Measurements from ENCODE around the gene ANO6.

ANO6 gene

GRCh38 chr12:45408729-45409114, 192.8 kb downstream of the ANO6 start:
- DNase-seq (ENCODE audit: low spot score) = no peak

DNA sequence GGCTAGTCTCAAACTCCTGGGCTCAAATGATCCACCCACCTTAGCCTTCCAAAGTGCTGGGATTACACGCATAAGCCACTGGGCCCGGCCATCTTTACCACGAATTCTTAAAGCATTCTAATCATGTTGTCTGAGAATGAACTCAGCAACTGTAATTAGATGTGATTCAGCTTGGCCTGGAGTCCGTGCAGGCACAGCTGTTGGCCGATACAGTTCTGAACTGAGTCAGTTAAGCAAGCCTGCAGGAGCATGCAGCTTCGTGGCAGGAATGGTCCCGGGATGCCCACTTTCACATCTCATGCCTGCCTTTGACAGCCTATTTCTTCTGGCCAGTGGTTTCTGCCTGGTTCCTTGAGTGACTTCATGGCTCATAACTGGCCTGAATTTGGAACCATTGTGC, 194.1 kb downstream of the ANO6 start:
- DNase-seq (ENCODE audit: low spot score) = no peak

GRCh38 chr12:45411626-45412025, 195.7 kb downstream of the ANO6 start:
- no peak for DNase-seq (ENCODE audit: low spot score)

DNA sequence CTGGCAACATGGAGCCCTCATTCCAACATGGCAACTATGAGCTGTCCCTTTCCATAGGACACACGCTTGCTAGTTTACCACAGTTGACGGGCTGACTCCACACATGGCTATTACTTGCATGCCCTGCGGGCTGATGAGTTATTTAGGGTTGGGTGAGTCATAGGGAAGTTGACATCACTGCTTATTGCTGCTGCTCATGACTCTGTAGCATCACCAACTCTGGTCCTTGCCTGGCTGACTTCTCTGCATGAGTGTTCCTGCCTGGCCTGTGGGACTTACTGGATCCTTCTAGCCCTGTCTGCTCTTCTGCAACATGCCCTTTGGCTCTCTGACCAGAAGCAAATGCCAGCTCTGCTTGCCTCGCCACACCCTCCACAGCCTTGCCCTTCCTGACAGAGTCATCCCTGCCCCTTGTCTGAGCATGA, 199.5 kb downstream of the ANO6 start:
- peak; percentile 78 for DNase-seq (ENCODE audit: low spot score)

DNA sequence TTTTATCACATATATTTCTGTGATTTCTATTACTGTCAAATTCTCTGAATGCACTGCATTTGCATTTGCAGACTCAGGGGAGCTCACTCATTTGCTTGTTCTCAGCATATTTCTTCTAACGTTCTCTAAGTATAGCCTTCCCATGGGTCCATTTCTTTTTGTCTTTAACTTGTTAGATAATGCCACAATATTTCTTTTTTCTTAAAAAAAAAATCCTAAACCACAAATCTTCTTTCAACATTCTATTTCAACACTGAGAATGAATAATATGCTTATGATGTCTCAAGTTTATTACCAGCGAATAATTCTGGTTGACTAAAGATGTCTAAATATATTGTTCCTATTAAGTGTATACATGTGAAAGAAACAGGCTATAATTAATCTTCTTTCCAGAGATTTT, 200.2 kb downstream of the ANO6 start:
- no peak for DNase-seq (ENCODE audit: low spot score)

GRCh38 chr12:45418520-45418919, 202.6 kb downstream of the ANO6 start:
- no peak for DNase-seq (ENCODE audit: low spot score)

DNA sequence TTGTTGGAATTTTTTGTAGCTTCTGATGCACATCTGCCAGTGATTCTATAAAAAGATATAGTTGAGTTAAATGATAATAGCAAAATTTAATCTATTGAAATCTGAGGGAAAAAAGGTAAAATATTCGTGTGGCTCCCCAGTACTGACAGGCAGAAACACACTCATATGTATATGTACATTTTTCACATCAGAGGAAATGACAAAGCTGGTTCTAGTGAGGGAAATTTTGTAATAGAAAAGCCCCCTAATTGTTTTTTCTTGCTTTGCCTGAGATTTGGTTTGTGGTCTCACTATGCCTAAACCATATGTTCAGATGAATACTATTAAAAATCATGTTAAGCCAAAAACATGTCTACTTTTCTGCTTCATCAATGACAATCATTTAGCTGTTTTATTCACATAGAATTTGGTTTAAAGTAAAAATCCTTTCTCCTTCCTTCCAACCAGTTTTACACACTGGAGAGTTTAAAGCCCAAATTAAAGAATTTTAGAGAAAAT, 203.5 kb downstream of the ANO6 start:
- DNase-seq (ENCODE audit: low spot score) = no peak

DNA sequence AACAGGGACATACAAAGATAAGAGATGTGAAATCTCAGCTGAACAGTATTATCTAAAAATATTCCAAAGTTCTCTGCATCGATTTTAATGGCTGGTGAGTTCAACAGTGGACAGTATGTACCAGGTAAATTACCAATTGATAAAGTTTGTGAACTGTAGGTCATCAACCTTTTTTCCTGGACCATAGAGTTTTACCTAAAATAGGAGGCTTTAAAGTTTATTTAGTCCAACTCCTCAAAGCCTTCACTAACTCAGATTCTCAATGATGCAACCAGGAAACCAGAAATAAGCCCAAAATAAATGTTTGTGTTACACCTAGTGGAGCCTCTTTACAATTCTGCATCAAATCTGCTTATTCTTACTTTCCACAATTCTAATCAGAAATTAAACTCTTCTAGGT, 205.8 kb downstream of the ANO6 start:
- no peak for DNase-seq (ENCODE audit: low spot score)

DNA sequence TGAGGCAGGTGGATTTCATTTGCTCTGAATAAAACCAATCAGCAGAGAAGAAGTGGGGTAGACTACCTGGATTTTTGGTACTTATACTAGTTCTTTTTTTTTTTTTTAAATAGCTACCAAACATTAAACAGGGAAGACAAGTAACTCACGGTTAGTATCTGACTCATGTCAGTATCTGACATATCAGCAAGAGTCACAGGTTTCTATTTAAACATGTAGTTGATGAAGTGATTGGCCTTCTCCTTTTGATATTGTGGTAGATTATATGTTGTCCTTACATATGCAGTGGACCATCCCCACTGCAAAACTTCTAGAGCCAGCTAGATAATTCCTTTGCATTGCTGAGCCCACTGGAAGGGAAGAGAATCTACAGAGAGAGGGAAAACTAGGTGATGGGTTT, 208.0 kb downstream of the ANO6 start:
- peak; percentile 22 for DNase-seq (ENCODE audit: low spot score)

- no peak for DNase-seq (ENCODE audit: low spot score)
Observed at GRCh38 chr12:45425426-45425825, 209.5 kb downstream of the ANO6 start.

GRCh38 chr12:45426294-45426693, 210.4 kb downstream of the ANO6 start:
- DNase-seq (ENCODE audit: low spot score) = no peak

DNA sequence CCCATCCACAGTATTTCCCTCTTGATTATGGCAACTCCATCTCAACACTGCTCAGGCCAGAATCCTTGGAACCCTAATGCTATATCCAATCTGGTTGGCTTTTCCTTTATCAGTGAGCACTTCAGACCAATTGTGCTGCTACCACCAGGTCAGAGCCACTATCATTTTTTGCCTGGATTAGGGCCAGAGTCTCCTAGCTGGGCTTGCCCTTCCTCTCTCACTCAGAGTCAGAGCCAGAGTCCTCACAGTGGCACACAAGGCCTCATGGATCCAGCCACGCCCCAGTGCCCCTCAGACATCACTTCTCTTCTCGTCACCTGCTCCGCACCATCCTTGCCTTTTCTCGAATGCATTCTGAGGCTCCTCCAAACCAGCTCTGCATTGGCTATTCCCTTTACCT, 211.1 kb downstream of the ANO6 start:
- DNase-seq (ENCODE audit: low spot score) = no peak

- DNase-seq (ENCODE audit: low spot score) = no peak
Observed at GRCh38 chr12:45429831-45430230, 213.9 kb downstream of the ANO6 start.

GRCh38 chr12:45431126-45431525, 215.2 kb downstream of the ANO6 start:
- DNase-seq (ENCODE audit: low spot score) = no peak

- no peak for DNase-seq (ENCODE audit: low spot score)
Observed at GRCh38 chr12:45432710-45433109, 216.8 kb downstream of the ANO6 start.

GRCh38 chr12:45433441-45433868, 217.6 kb downstream of the ANO6 start:
- DNase-seq (ENCODE audit: low spot score) = no peak

- no peak for DNase-seq (ENCODE audit: low spot score)
Observed at GRCh38 chr12:45434094-45434493, 218.2 kb downstream of the ANO6 start.

DNA sequence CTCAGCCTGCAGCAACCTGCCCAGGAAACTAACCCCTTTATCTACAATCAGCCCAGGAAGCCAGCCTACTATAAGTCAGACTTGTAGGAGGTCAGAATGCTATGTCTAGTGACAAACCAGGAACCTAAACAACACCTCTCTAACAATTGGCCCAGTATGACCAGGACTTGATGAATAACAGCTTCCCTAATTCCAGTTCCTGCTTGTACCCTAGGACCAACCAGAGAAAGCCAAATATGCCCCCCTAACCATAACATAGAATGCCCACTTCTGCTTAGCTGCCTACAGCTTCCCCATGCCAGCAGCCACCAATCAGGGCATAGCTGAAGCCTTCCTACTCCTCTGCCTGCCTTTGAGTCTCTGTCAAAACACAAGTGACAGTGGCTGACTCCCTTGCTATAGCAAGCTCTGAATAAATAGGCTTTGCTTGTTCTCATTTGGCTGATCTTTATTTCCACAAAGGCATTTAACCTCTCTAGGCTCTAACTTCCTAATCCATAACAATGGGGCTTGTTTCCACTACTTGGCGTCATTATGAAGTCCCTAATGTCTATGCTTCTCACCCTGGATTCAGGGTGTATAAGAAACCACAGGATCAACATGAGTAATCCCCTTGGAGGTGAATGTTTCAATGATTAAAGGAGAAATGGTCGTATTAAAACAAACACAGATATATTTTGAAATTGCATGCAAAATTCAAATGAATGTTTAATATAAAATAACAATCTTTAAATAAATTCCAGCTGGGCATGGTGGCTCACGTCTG, 220.2 kb downstream of the ANO6 start:
- DNase-seq (ENCODE audit: low spot score) = no peak

- no peak for DNase-seq (ENCODE audit: low spot score)
Observed at GRCh38 chr12:45439039-45439438, 223.1 kb downstream of the ANO6 start.

- no peak for DNase-seq (ENCODE audit: low spot score)
Observed at GRCh38 chr12:45446013-45446412, 230.1 kb downstream of the ANO6 start.

DNA sequence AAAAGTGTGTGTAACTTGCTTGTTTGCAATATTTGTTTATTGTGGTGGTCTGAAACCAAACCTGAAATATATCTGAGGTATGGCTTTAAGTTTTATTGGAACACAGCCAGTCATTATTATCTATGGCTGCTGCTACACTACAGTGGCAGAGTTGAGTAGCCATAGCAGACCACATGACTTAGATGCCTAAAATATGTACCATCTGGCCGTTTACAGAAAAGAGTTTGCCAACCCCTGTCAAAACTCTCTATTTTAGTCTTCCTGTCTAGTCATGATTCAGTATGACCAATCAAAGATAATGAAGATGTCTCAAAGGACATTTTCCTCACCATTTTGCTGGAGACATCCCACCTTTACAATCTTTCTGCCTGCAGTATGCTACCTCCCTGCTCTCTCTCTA, 242.3 kb downstream of the ANO6 start:
- DNase-seq (ENCODE audit: low spot score) = no peak

GRCh38 chr12:45458854-45459807, 243.2 kb downstream of the ANO6 start:
- no peak for DNase-seq (ENCODE audit: low spot score)

- DNase-seq (ENCODE audit: low spot score) = no peak
Observed at GRCh38 chr12:45462506-45462905, 246.6 kb downstream of the ANO6 start.
